Natural killer cell treated with Interleukin-12 subunit alpha and Interleukin-12 subunit beta and Interleukin-15 and Interleukin-18, amount 100 ng/mL, for 72 hours (primary cell): ENCODE measurements around the gene DOK7. TPM values are rescaled to one million over a fixed set of nuclear protein-coding genes. Genes with fewer than 3 reads are reported as not detected.
A peak's percentile ranks its signal among the peaks of the same experiment; 100 is the strongest.

Experiments used
- ATAC-seq, 2 donors: fragments of 150-1000 bp; cut with Tn5 transposase in 1 of 2; sonication (Bioruptor Pico), chemical (Tn5 transposase) in 1 of 2; 2 replicates each; pipeline ENCODE4 v1.10.0; 2021
- DNase-seq: peaks from one replicate; pipeline ENCODE4 v3.0.0; 2022; ENCODE audit warnings: low spot score
- H3K27ac Mint-ChIP-seq, 2 donors: 1 replicate in 1 of 2; 2 replicates in 1 of 2; pipeline ENCODE4 v1.8.0; 2022; ENCODE audit warnings: mixed read lengths in 2 of 2, mild to moderate bottlenecking in 1 of 2, moderate library complexity in 1 of 2
- H3K27me3 Mint-ChIP-seq, 2 donors: 1 replicate in 1 of 2; 2 replicates in 1 of 2; pipeline ENCODE4 v1.8.0; 2022; ENCODE audit warnings: mixed read lengths in 2 of 2
- H3K36me3 Mint-ChIP-seq: one replicate; pipeline ENCODE4 v1.8.0; 2022; ENCODE audit warnings: mixed read lengths
- H3K4me1 Mint-ChIP-seq, 2 donors: 1 replicate in 1 of 2; 2 replicates in 1 of 2; pipeline ENCODE4 v1.8.0; 2022; ENCODE audit warnings: low read depth in 2 of 2, mixed read lengths in 2 of 2, mild to moderate bottlenecking in 1 of 2
- H3K4me3 Mint-ChIP-seq: one replicate; pipeline ENCODE4 v1.8.0; 2022; ENCODE audit warnings: mixed read lengths
- H3K9me3 Mint-ChIP-seq: 2 replicates; pipeline ENCODE4 v1.8.0; 2022; ENCODE audit warnings: mixed read lengths
- total RNA-seq, 2 donors: library from RNA; stranded (reverse); gene quantifications; one replicate each; pipeline ENCODE4 v1.2.3, GENCODE V29; 2022

DOK7 gene
- total RNA-seq, 2 donors from 2014 or later, result 0.17 TPM; not detected in 1

DNA sequence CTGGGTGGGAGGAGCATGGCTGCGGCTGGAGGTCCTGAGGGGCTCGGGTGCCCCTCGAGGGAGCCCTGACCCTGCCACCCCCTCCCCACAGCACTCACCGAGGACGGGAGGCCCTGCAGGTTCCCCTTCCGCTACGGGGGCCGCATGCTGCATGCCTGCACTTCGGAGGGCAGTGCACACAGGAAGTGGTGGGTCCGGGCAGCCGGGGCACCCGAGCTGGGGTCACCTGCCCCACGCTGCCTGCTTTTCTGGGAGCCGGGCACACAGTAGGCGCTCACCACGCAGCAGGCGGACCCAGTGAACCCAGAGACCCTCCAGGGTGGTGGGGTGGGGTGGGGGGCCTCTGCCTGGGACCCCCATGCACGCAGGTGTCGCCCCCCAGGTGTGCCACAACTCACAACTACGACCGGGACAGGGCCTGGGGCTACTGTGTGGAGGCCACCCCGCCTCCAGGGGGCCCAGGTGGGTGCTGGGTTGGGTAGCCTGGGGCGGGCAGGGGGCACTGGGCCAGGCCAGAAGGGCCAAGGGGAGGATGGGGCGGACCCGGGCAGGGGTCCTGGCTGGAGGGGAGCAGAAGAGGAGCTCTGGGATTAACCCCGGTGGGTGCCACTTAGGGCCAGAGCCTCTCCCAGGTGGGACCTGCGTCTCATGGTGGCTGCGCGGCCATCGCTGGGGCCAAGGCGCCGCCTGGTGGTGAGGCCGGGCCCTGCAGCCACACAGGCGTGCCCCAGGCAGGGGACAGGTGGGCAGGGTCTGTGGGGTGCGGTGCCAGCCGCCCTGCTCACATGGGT lies 20.0 kb upstream of the DOK7 start:
- H3K27ac Mint-ChIP-seq, result no peak overlapping the region
- H3K27me3 Mint-ChIP-seq, result no peaks in the 10 kb centered on the region
- no peaks in the 10 kb centered on the region for H3K36me3 Mint-ChIP-seq
- peak; percentile 62 to 71 for ATAC-seq
- no peaks in the 10 kb centered on the region for H3K9me3 Mint-ChIP-seq
- no peak overlapping the region for H3K4me3 Mint-ChIP-seq
- peak; percentile 66 for DNase-seq
- H3K4me1 Mint-ChIP-seq, result no peaks in the 10 kb centered on the region

DNA sequence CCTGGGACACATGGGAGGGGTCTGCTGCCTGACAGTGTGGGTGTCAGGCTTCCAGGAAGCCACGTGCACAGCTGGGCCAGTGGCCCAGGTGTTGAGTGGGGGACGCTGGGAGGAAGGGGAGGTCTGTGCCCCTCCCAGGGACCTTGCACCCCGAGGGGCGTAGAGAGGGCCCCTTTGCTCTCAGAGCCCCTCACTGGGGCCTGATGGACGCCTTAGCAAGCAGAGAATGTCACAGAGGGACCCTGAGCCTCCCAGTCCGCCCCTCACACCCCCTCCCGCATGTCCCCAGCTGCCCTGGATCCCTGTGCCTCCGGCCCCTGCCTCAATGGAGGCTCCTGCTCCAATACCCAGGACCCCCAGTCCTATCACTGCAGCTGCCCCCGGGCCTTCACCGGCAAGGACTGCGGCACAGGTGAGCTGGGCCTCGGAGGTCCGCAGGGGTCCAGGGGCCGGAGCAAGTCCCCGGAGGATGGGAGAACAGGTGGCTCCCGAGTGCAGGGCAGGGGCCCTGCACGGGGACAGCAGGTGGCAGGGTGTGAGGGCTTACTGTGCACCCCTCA lies 19.3 kb upstream of the DOK7 start:
- no peaks in the 10 kb centered on the region for H3K9me3 Mint-ChIP-seq
- ATAC-seq, result no peak
- H3K27ac Mint-ChIP-seq, result no peak overlapping the region
- H3K4me1 Mint-ChIP-seq, result no peaks in the 10 kb centered on the region
- H3K4me3 Mint-ChIP-seq, result no peak overlapping the region
- no peak for DNase-seq
- H3K36me3 Mint-ChIP-seq, result no peaks in the 10 kb centered on the region
- no peaks in the 10 kb centered on the region for H3K27me3 Mint-ChIP-seq

DNA sequence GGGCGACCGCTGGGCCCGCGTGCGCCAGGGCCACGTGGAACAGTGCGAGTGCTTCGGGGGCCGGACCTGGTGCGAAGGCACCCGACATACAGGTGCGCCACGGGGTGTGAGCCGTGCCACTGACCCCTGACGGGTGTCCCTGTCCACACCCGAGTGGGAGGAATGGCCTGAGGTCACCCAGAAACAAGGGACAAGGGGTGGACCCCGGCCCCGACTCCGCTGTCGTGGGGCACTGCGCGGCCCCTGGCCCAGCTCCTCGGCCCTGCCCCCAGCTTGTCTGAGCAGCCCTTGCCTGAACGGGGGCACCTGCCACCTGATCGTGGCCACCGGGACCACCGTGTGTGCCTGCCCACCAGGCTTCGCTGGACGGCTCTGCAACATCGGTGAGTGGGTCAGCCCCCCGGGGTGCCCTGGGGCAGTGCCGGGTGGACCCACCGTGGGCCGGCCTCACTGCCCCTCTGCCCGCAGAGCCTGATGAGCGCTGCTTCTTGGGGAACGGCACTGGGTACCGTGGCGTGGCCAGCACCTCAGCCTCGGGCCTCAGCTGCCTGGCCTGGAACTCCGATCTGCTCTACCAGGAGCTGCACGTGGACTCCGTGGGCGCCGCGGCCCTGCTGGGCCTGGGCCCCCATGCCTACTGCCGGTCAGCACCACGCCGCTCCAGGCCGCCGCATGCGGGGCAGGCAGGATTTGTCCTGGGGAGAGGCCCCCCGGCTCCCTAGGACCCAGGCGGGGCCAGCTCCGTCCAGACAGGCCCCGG lies 18.6 kb upstream of the DOK7 start:
- Mint-ChIP-seq H3K9me3 (no peaks in the 10 kb centered on the region), H3K27me3 (no peaks in the 10 kb centered on the region)
- no peak for ATAC-seq

DNA sequence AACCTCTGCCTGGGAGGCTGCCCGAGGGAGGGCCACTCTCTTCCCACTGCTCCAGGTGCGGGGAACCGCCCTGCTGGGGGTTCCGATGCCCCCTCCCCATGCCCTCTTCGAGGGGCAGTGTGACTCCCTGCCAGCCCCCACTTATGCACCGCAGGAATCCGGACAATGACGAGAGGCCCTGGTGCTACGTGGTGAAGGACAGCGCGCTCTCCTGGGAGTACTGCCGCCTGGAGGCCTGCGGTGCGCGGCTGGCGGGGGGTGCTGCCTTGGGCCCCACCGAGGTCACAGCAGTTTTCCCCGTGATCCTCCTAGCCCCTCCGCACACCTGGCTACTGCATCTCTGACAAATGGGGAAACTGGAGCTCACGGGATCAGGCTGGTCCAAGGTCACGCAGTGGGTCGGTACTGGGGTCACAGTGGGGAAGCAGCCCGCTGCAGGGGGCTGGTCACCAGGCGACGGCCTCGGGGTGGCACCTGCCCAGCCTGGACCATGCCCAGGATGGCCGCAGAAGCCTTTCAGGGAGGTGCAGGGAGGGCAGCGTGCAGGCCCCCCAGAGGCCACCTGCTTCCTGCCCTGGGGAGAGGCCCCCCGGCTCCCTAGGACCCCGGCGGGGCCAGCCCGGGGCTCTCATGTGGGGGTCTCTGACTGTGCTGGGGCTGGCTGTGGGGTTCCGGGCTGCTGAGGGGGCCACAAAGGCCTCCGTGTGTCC lies 17.8 kb upstream of the DOK7 start:
- no peak overlapping the region for H3K4me3 Mint-ChIP-seq
- no peaks in the 10 kb centered on the region for H3K36me3 Mint-ChIP-seq
- H3K4me1 Mint-ChIP-seq, result no peaks in the 10 kb centered on the region
- no peaks in the 10 kb centered on the region for H3K9me3 Mint-ChIP-seq
- ATAC-seq (no peak), DNase-seq (no peak)
- no peaks in the 10 kb centered on the region for H3K27me3 Mint-ChIP-seq
- H3K27ac Mint-ChIP-seq, result no peak overlapping the region

More for the DNA sequence above, 18.6 kb upstream of the DOK7 start:
- DNase-seq, result peak; percentile 58
- Mint-ChIP-seq H3K36me3 (no peaks in the 10 kb centered on the region), H3K4me3 (no peak overlapping the region), H3K27ac (no peak overlapping the region), H3K4me1 (no peaks in the 10 kb centered on the region)

DNA sequence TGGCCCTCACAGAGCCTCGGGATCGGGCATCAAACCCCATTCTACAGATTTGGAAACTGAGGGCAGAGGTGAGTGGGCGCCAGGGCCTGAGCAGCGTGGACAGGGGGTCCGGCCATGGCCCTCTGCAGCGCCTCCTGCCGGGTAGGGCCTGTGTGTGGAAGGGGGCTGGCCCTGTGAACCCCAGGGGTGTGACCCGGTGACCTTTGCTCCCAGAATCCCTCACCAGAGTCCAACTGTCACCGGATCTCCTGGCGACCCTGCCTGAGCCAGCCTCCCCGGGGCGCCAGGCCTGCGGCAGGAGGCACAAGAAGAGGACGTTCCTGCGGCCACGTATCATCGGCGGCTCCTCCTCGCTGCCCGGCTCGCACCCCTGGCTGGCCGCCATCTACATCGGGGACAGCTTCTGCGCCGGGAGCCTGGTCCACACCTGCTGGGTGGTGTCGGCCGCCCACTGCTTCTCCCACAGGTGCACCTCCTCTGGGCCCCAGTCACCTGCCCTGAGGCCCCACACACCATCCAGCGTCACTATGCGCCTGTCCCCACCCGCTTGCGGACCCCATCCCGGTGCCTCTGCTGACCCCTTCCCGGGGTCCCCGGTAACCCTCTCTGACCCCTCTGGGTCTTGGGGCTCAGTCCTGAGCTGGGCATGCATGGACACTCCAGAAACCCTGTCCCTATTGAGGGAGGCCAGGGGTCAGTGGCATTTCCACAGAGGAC lies 17.1 kb upstream of the DOK7 start:
- Mint-ChIP-seq H3K36me3 (no peaks in the 10 kb centered on the region), H3K9me3 (no peaks in the 10 kb centered on the region), H3K27ac (no peak overlapping the region), H3K27me3 (no peaks in the 10 kb centered on the region), H3K4me3 (no peak overlapping the region), H3K4me1 (no peaks in the 10 kb centered on the region)
- DNase-seq (no peak), ATAC-seq (no peak)

DNA sequence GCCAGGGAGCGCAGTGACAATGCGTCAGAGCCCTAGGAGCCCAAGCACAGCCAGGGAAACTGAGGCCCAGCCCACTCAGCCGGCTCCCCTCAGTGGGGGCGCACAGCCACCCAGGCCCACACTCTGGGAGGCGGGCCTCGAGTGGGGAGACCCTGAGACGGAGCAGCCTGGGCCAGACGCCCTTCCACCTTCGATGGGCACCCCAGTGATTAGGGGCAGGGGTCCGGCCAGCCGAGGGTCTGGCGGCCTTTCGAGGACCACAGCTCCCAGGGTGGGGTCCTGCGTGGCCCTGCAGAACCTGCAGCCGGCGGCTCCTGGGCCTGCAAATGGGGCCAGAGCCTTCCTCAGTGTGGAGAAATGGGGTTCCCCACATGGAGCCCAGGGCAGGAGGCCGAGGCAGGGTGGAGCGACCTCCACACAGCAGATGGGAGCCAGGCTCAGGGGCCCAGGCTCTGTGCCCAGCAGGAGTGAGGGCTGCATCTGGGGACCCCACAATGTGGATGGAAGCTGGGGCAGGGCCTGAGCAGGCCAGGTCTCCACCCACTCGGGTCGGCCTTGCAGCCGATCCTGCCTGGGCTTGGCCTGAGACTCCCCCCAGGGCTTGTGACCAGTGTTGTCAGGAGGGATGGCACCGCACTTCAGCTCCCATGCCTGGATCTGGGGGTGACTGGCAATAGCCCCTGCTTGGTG lies 16.3 kb upstream of the DOK7 start:
- no peaks in the 10 kb centered on the region for H3K27me3 Mint-ChIP-seq
- no peak overlapping the region for H3K27ac Mint-ChIP-seq
- H3K36me3 Mint-ChIP-seq, result no peaks in the 10 kb centered on the region
- ATAC-seq (no peak), DNase-seq (no peak)
- H3K9me3 Mint-ChIP-seq, result no peaks in the 10 kb centered on the region
- H3K4me3 Mint-ChIP-seq, result no peak overlapping the region
- H3K4me1 Mint-ChIP-seq, result no peaks in the 10 kb centered on the region

DNA sequence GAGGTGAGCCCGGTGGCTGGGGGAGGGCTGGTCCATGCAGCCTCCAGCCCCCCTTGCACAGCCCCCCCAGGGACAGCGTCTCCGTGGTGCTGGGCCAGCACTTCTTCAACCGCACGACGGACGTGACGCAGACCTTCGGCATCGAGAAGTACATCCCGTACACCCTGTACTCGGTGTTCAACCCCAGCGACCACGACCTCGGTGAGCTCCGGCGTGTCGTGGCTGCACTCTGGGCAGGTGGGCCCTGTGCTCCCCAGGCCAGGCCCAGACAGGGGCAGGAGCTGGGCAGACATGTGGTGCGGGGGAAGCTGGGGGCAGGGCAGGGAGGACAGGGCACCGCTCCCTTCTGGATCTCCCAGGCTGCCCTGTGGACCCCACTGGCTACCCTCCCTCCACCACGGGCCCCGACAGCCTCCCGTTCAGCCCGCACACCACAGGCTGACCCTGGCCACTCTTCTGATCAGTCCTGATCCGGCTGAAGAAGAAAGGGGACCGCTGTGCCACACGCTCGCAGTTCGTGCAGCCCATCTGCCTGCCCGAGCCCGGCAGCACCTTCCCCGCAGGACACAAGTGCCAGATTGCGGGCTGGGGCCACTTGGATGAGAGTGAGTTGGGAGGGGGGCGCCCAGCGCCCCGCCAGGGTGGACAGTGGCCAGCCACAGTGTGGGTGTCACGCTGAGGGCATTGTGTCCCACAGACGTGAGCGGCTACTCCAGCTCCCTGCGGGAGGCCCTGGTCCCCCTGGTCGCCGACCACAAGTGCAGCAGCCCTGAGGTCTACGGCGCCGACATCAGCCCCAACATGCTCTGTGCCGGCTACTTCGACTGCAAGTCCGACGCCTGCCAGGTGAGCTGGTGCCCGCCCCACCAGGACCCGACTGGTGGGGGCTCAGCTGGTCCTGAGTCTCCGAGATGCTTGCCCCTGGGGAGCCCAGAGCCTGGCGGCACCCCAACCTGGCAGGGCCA lies 15.4 kb upstream of the DOK7 start:
- no peaks in the 10 kb centered on the region for H3K27me3 Mint-ChIP-seq
- H3K9me3 Mint-ChIP-seq, result no peaks in the 10 kb centered on the region
- no peak overlapping the region for H3K27ac Mint-ChIP-seq
- H3K4me1 Mint-ChIP-seq, result no peaks in the 10 kb centered on the region
- ATAC-seq (no peak), DNase-seq (no peak)
- H3K4me3 Mint-ChIP-seq, result no peak overlapping the region
- H3K36me3 Mint-ChIP-seq, result no peaks in the 10 kb centered on the region

DNA sequence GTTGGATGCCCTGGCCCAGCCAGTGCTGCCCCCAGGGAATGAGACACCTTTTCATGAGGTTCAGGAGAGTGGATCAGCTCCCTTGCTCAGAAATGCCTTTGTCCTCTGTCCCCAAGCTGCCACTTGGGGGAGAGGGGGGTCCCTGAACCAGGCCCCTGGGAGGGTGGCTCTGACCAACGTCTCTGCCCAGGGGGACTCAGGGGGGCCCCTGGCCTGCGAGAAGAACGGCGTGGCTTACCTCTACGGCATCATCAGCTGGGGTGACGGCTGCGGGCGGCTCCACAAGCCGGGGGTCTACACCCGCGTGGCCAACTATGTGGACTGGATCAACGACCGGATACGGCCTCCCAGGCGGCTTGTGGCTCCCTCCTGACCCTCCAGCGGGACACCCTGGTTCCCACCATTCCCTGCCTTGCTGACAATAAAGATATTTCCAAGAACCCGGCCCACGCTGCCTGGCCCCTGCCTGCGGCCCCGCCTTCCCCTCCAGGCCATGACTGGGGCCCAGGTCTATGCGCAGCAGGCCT lies 14.0 kb upstream of the DOK7 start:
- no peak overlapping the region for H3K4me3 Mint-ChIP-seq
- ATAC-seq, result no peak
- no peaks in the 10 kb centered on the region for H3K9me3 Mint-ChIP-seq

DNA sequence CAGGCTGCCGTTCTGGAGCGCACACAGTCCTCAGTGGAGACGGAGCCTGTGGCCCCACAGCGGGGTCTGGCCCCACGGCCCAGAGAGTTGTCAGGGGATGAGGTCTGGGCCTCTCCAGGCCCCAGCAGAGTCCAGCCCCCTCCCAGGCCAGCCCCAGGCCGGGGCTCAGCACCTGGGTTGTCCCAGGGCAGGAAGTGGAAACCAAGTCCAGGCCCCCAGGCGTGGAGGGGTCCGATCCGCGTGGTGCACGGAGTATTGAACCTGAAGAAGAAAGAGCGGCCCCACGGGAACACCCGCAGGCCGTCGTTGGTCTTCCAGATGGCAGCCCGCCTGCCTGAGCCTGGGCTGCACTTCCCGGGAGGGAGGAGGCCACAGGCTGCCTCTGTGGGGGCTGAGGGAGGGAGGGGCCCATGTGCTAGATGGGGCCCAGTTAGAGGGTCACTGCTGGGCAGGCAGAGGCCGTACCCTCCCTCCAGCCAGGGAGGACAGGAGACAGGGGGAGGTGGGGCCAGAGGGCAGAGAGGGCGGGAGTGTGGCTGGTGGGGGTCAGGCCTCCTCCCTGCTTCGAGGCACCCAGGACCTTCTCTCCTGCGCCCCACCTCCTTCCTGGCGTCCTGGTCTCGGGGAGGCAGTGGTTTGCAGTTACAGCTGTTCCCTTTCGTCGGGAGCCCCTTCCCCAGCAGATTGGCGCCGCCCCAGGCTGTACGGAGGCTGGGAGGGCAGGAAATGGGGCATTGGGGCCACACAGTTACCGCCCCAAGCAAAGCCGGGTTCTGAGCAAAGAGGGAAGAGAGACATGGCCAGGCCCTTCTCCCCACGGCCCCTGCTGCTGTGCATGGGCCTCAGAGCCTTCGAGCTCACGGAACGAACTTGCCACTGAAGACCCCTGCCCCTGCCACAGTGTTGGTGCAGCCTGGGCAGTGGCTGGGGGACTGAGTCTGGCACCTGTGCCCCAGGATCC lies 13.3 kb upstream of the DOK7 start:
- H3K27me3 Mint-ChIP-seq, result no peaks in the 10 kb centered on the region
- DNase-seq (no peak), ATAC-seq (no peak)
- H3K4me1 Mint-ChIP-seq, result no peaks in the 10 kb centered on the region
- H3K36me3 Mint-ChIP-seq, result no peaks in the 10 kb centered on the region
- no peak overlapping the region for H3K27ac Mint-ChIP-seq
- H3K9me3 Mint-ChIP-seq, result no peaks in the 10 kb centered on the region
- H3K4me3 Mint-ChIP-seq, result no peak overlapping the region

More for the DNA sequence above, 14.0 kb upstream of the DOK7 start:
- Mint-ChIP-seq H3K27ac (no peak overlapping the region), H3K4me1 (no peaks in the 10 kb centered on the region), H3K27me3 (no peaks in the 10 kb centered on the region), H3K36me3 (no peaks in the 10 kb centered on the region)
- no peak for DNase-seq

DNA sequence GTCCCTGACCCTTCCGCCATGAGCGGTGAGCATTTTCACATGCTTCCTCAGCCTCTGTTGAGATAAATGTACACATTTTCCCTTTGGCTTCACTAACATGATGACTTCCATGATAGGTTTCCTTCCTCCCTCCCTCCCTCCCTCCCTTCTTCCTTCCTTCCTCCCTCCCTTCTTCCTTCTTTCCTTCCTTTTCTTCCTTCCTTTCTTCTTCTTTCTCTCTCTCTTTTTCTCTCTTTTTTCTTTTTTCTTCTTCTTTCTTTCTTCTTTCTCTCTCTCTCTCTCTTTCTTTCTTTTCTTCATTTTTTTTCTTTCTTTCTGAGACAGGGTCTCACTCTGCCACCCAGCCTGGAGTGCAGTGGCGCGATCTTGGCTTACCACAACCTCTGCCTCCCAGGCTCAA lies 12.5 kb upstream of the DOK7 start:
- H3K4me1 Mint-ChIP-seq, result no peaks in the 10 kb centered on the region
- no peak overlapping the region for H3K4me3 Mint-ChIP-seq
- H3K27ac Mint-ChIP-seq, result no peak overlapping the region
- DNase-seq (no peak), ATAC-seq (no peak)
- H3K27me3 Mint-ChIP-seq, result peaks cover 0 to 4% of the 10 kb centered on the region in 2 donors
- no peaks in the 10 kb centered on the region for H3K9me3 Mint-ChIP-seq
- H3K36me3 Mint-ChIP-seq, result no peaks in the 10 kb centered on the region

DNA sequence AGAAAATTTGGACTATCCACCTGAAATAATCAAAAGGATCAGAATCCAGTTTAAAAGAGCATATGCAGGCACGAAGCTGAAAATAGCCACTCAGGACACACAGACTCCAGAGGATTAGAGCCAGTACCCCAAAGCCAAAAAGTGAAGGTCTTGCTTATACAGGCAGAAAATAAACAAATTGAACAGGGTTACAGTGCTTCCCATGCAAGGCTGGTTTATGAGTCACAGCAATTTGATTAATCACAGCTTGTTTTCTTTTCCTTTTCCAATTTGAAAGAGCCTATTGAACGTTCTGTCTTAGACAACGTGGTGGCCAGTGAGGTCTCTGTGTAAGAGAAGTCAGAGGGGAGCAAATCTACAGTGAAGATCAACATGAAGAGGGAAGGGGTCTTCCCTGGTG lies 11.2 kb upstream of the DOK7 start:
- Mint-ChIP-seq H3K4me3 (no peak overlapping the region), H3K4me1 (no peaks in the 10 kb centered on the region), H3K27ac (no peak overlapping the region), H3K27me3 (peaks cover 0 to 4% of the 10 kb centered on the region in 2 donors), H3K9me3 (no peaks in the 10 kb centered on the region), H3K36me3 (no peaks in the 10 kb centered on the region)
- DNase-seq (no peak), ATAC-seq (no peak)
